Peyer's patch (tissue), 4 donors: ENCODE results near the gene OR1C1.
"Not testable (repeated sequence)": the region's sequence is repeated elsewhere in the genome, so short reads cannot be mapped to it uniquely, and the experiment has no call there.

ENCODE experiments used
- POLR2A ChIP-seq, 2 donors: fragments of 450-650 bp; IDR thresholded peaks; one replicate each; pipeline ENCODE4 v1.5.1; 2017; ENCODE audit warnings: antibody characterized with exemption in 2 of 2, mild to moderate bottlenecking in 2 of 2, moderate library complexity in 2 of 2
- TF ChIP-seq, protein P1 (sequence below), 6 experiments: fragments of 450-650 bp in 4 of 6; fragments of 200-600 bp in 2 of 6; sonication (generic) in 1 of 6; IDR thresholded peaks; one replicate each; pipeline ENCODE4 v1.5.1; 2017 to 2019; ENCODE audit warnings: antibody characterized with exemption in 6 of 6, mild to moderate bottlenecking in 3 of 6, moderate library complexity in 1 of 6

GRCh38 chr1:247710681-247711080, 49.7 kb downstream of the OR1C1 start:
- TF ChIP-seq, protein P1, sequence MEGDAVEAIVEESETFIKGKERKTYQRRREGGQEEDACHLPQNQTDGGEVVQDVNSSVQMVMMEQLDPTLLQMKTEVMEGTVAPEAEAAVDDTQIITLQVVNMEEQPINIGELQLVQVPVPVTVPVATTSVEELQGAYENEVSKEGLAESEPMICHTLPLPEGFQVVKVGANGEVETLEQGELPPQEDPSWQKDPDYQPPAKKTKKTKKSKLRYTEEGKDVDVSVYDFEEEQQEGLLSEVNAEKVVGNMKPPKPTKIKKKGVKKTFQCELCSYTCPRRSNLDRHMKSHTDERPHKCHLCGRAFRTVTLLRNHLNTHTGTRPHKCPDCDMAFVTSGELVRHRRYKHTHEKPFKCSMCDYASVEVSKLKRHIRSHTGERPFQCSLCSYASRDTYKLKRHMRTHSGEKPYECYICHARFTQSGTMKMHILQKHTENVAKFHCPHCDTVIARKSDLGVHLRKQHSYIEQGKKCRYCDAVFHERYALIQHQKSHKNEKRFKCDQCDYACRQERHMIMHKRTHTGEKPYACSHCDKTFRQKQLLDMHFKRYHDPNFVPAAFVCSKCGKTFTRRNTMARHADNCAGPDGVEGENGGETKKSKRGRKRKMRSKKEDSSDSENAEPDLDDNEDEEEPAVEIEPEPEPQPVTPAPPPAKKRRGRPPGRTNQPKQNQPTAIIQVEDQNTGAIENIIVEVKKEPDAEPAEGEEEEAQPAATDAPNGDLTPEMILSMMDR (IDR thresholded peaks at IDR 0.05) = not testable (repeated sequence)
- not testable (repeated sequence) for TF ChIP-seq POLR2A (IDR thresholded peaks at IDR 0.05)
